ENCODE results near the gene ITPRIP.

ITPRIP gene

DNA sequence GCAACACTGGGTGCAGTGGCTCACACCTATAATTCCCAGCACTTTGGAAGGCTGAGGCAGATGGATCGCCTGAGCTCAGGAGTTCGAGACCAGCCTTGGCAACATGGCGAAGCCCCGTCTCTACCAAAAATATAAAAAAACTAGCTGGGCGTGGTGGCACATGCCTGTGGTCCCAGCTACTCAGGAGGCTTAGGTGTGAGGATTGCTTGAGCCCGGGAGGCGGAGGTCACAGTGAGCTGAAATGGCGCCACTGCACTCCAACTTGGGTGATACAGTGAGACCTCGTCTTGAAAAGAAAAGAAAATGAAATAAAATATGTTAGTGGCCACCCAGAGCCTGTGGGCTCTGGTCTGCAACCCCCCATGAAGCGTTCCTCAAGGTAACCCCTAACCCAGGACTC, 13.3 kb downstream of the ITPRIP start:
- DNase-seq: no peak

DNA sequence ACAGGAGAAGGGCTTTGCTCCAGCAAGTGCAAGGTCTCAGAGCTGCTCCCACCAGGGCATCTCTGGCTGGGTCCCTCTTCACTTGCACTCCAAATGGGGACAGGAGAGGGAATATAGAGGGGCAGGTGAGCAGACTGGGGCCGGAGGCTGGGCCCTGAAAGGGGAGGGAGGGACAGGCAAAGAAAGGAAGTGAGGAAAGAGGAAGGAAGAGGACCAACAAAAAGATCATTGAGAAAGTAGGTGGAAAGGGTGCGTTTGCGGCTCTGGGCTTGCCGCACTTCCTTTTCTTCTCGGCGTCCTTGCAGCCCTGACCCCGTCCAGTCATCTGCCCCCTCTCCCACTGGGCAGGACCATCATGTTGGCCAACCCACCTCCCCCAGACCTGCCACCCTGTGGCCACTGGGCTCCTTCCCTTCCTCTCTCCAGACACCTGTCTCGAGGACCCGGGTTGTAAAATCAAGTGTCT, 14.0 kb downstream of the ITPRIP start:
- DNase-seq: no peak

DNA sequence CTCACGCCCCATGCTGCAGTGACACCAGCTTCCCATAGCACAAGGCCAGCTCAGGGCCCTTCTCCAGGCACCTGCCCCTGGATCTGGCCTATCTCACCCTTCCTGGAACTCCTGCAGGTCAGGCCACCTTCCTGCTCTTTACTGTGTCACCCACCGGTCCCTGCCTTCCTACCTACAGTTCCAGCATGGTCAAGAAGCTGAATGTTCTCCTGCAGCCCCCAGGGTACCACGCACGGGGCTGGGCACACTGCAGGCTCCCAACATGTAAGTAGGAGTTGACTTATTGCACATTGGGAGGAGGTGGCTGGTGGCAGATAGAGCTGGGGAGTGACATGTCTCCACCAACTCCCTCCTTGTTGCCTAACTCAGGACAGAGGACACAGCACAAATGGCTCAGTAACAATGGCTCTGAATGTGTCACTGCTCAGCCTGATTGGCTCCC, 14.5 kb downstream of the ITPRIP start:
- no peak for DNase-seq

DNA sequence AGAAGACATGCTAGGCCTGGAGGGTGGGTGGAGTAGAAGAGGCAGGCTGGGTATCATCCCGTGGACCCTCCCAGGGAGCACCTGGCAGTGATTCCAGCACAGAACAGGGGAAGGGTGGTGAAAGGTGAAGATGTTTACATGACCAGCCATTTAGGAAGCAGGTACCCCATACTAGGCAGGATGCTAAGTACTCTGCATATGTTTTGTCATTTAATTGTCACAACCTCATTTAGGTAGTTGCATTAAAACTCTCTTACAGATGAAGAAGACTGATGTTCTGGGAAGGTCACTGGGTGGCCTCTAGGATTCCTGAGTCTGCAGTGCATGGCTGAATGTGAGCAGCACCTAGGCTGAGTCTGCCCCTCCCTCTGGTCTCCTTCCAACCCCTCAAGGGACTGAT, 15.2 kb downstream of the ITPRIP start:
- DNase-seq: no peak

DNA sequence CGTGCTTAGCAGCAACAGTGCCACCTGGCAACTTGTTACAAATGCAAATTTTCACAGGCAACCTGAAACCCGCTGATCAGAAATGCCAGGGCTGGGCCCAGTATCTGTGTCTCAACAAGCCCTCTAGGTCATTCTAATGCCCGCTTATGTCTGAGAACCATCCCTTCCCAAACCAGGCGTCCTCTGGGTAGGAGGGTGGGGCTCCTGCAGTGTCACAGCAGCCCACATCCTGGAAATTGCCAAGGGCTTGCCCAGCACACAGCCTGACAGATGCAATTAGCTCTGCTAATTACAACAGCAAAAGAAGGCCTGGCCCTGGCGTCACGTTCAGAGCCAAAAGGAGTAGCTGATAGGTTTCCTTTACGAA, 15.9 kb downstream of the ITPRIP start:
- DNase-seq: no peak

DNA sequence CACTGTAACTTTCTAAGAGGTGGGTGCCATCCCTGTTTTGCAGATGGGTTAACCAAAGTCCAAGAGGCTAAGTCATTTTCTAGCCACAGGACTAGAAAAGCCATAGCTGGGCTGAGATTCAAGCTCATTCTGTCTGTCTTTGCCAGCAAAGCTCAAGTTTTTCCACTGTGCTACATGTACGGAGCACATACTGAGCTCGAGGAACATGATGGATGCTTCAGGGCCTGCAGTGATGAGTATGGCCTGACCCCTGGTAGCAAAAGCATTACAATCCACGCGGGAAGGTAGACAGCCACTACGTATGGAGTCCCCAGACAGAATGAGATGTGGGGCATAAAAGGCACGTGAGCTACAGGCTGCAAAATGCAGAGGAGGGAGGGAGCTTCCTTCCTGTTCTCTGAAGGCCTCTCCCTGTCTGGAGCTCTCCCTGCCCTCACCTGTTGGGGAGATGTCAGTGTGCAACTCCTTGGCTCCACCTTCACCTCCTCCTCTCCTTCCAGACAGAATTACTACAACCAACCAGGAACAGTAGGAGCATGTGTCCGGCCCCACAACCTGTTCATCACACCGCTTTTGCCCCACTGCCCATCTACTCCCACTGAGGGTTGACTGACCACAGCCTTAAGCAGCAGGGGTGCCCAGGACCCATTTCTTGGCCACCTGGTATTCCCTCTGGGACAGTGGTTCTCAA, 16.4 kb downstream of the ITPRIP start:
- DNase-seq: no peak

DNA sequence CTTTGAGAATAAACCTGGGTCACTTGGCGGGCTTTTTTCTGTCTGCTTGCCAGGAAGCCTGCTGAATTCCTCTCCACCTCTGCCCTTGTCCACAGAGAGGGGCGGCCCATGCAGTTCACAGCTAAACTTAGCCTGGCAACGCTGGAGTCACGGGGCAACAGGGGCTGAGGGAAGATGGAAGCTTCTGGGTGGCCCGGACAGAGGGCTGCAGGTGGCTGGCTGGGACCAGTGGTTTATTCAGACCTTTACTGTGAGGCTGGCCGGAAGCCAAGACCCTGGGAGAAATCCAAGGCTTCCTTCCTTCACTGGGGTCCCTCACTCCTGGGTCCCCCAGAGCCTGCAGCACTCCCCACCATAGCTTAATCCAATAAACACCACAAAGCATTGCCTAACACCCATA, 17.0 kb downstream of the ITPRIP start:
- no peak for DNase-seq

DNA sequence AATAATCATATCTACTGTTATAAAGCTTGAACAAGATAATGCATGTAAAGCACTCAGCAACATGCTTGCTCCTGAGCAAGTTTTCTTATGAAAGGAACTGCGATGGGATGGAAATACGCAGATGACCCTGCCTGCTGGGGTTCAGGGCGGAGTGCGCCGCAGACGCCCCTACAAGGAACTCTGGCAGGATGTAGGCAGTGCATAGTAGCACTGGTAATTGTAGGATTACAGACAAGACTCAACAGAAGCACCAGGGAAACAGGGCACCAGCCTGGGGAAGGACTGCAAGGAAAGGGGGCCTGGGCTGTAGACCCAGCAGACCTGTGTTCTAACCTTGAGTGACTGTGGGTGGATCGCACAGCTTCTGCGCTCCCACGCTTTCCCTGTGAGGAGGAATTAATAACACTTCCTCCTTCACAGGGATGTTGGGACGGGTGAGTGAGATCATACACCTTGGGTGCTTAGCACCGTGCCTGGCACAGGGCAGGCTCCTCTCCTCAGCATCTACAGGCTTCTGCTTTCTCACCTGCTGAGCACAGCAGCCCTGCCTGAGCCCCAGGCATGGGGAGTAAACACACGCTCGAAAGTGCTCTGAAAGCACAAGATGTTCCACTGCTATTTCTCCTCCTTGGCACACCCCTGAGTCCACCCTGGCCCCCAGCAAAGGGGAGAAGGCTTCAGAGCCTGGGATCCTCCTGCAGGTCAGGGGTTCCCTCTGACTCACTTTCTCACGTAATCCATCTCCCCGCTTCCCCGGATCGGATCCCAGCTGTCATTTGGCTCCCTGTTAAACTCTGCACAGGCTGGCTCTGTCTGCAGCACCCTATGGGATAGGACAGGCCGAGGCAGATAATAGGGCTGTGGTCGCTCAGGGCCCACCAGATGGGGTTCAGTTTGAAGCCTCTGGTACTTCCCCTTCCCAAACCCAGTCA, 19.2 kb downstream of the ITPRIP start:
- DNase-seq: no peak

DNA sequence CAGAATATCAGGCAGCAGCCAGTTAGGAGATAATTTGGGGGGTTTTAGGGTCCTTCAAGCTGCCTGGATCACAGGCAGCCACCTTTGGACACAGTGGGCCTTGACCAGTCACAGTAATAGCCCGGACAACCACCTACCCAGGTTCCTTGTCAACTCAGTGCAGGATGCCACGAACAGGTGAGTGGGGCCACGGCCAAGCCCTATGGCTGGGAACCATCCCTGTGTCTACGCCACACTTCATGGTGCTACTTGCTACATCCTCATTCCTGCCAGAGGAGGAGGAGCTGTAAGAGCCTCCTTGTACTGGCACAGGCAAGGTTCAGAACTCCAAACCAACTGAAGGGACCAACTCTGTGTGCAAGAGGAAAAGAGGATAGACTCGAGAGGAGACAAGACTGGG, 19.9 kb downstream of the ITPRIP start:
- DNase-seq: no peak

DNA sequence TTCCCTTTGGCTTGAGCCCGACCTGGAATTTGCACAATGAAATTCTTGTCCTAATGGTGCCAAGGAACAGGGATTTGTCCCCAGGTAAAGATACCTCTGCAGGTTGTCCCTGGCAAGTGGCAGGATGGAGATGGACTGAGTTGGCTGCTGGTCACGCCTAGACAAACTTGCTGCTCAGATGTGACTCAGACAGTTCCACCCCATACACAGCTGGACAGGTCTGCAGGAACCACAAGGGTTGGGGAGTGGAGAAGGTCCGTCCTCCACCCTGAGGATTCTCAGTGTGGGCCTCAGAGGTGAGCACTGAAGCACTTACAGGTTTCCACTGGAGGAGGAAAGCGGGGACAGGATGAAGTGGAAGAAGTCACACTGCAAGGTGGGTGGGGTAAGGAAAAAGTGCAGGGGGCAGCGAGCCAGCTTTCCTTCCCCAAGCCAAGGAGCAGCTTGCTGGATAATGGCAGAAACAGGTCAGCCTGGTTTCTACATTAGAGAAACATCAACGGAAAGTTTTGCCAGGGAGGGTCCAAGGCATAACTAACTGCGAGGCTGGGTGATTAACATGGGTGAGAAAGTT, 20.5 kb downstream of the ITPRIP start:
- no peak for DNase-seq

DNA sequence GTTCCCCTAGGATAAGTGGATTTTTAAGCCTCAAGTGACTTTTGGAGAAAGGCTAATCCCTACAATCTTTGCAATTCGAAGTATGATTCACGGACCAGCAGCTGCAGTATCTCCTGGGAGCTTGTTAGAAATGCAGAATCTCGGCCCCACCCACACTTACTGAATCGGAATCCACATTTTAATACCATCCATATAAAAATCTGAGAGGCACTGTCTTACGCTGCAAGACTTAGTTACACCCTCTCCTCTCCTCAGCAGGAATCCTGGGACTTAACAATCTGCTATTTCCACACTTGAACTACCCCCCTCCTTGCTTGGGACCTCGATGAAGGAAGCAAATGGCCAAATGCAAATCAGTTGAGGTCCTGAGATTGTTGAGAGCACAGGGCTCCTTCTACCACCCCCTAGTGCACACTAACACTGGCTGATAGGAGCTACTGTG, 21.0 kb downstream of the ITPRIP start:
- DNase-seq: no peak

DNA sequence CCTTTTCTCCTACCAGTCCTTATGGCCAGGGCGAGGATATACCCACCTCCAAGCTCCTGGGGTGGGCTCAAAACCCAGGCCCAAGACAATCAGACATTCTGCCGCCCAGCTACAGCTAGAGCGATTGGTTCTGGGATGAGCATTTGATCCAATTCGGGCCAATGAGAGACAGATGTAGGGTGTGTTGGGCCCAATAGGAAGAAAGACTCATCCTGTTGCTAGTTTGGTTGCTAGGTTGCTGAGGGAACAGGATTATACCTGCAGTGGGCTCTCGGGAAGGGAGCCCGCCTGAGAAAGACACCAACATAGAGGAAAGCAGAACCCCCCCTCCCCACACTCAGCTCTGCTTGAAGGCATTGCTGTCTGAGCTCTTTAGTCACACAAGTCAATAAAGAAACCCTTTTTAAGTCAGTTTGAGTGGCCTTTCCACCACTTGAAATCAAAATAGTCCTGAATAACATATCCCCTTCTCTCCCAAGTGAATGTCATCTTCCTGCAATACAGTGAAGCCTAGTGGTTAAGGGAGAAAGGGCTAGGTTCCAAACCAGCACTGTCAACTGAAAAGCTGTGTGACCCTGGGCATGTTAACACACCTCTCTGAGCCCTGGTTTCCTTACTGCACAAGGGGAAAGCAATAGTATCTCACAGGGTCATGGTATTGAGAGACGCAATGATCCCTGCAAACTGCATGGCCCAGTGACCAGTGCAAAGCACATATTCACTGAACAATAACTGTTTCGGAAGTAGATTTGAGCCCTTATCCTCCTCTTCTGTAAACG, 21.8 kb downstream of the ITPRIP start:
- no peak for DNase-seq

DNA sequence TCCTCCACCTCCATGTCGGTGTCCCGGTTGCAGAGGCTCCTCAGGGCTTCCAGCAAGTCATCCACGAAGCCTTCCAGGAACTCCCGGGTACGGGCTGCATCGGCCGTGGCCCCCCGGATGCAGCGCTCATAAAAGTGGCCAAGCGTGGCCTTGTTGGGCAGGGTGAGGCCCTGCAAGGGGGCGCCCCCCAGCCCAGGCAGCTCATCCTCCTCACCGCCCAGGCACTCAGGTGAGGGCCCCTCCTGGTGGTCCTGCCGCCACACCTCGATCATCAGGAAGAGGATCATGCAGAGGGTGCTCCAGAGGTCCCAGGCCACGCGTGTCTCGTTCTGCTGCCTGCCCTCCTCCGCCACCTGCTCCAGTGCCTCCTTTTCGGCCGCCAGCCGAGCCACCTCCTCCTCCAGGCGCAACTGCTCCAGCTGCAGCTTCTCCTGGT, 22.8 kb downstream of the ITPRIP start:
- no peak for DNase-seq

DNA sequence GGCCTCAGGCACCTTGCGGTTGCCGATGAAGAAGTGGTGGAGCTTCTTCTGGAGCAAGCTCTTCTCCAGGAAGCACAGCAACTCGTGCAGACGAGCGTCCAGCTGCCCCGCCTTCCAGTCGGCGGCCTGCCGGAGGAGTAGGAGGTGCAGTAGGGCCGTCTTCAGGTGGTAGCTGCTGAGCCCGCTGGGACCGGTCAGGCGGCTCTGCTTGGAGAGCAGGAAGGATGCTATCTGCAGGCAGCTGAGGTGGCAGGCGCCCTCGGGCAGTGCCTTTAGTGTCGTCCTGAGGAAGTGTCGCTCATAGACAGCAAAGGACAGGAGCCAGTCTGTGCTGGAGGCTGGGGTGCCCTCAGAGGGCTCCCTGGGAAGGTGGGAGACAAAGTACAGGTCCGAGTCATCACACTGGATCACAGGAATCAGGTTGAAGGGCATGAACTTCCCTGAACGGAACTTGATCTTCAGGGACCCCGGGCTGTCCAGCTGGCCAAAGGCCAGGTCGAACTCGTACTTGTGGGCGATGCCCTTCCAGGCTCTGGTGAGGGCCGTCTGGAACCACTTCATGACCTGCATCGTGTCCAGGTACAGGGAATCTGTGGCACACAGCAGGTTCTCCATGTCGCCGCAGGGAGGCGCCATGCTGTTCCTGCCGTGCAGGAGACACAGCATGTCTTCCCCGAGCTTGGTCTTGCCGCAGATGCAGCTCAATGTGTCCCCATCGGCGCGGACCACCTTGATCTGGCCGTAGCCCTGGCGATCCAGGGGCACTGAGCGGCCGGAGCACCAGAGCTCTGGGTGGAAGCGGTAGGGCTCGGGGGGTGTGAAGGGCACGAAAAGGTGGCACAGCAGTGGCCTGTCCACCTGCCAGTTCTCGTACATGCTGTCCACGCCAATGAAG, 23.4 kb downstream of the ITPRIP start:
- DNase-seq: no peak

DNA sequence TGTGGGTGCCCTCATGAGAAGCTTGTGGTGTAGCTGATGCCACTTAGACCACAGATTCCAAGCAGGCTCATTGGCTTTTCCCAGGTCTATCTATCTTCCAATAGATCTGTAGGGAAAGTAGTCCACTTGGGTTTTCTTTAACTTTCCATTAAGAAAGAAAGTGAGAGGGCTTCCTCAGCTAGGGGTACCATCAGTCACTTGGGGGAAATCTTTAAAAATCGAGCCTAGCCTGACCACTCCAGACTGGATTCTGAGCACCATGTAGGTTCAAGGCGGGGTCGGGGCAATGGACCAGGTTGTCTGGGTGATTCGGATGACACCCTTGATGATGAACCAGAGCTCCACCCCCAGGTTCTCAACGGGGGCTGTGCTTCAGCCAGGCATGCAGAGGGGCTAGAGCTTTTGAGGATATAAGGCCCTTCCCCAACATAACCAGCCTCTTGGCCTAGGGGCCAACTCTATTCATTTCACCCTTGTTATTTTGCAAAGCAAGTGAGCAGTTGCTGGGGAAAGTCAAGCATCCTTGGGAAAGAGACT, 27.0 kb downstream of the ITPRIP start:
- DNase-seq: no peak

DNA sequence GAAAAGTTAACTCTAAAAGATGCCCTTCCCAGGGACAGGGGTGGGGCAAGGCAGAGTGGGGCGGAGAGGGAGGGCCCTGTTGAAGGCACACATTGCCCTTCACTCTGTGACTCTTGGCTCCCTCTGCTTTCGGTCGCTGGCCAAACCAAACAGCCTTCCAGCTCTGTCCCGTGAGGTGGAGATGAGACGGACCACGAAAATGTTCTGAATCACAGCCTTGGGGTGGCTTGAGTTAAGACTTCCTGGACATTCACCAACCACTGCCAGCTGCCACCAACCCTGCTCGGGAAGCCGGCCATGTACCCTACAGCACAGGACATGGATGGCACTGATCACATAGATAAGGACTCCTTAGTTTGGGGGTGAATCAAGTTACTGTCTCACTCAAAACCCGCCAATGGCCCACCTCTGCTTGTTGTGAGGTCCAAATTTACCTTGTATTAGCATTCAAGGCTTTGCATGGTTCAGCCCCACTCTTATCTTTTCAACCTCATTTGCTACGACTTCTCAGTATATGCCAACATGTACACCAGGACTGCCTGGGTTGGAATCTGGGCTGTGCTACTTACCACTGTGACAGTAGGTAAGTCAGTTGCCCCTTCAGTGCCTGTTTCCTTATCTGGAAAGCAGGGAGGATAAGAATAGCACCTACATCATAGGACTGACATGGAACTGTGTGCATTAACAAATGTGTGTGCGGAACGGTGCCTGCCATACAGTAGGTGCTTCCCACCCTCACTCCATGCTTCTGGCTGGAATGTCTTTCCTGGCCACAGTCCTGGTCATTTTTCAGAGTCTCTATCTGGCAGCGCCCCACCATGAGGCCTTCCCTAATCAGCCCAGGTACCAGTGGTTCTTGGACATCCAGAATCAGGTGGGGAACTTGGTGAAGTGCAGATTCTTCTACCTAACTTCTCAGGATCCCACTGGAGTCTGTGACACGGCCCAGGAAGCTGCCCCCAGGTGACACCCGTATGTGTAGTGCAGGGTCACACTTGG, 28.0 kb downstream of the ITPRIP start:
- DNase-seq: no peak

DNA sequence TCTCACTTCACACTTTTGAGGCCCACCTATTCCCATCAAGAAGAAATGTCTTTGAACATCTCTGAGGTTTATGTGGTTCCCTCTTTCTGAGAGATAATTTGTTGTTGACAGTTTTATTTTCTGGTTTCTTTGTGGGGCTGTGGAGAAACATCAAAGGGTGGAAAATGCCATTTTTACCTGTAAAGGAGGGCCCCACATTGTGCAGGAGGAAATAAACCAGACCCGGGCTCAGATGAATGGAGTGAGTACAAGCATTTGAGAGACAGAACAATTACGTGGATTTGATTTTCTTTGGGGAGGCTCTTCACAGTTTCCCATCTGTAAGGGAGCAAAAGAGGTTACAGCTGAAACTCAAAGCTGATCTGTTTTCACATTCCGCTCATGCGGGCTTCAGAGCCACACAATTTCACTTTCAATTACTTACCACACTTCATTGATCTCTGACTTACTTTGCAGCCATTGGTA, 29.8 kb downstream of the ITPRIP start:
- DNase-seq: no peak

DNA sequence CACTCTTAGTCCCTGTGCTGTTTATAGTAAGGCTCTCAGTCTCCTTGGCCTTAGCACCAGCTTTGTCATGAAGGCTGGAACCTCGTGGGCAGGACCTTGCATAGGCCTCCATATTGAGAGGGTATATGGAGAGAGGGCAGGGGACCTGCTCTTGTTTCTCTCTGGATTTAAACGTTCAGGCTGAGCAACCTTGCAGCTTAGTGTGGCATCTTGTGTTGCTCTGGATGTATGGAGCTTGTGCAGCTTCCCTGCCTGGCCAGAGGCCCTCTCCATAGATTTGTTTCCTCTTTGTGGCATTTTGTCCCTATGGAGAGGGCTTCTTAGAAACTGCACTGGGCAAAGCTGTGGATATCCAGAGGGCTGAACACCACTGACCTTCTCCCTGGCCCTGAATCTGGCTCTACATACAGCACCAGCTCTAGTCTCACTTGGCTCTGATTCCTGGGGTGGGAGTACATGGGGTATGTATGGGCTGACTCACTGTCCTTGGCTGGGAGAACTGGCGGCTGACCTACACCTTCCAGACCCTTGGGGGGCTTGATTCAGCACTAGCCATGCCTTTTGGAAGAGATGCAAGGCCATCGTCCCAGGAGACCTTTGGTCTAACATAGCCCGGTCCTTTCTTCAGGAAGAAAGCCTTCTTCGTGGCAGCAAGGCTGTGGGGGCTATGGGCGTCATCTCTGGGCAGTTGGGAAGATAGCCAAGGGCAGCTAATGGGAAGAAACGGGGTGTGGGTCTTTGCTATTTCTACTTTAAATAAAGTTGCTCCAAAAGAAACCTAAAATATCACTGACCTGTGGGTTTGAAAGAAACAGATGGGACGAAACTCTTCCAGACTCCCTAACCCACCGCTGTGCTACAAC, 30.5 kb downstream of the ITPRIP start:
- DNase-seq: no peak

DNA sequence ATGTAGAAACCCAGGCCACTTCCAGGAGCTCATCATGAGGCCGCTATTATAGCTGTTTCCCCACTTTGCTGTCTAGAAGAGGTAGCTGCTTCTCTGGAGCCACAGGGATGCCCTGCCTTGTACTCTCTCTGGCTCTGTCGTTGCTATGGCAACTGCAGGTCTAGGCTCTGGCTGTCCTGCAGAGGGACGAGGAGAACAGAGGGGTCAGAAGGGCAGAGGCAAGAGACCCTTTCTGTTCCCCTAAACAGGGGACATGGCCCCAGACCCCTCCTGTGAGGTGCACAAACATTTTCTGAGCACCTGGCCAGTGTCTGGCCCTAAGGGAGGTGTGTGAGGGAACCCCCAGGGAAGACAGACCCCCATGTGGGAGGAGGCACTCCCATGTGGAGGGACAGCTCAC, 31.4 kb downstream of the ITPRIP start:
- DNase-seq: no peak

All from DMS79 (cell line).